Anterior cingulate cortex (tissue), 58 donors: ENCODE data around the gene MGAT5B.
"Not testable (repeated sequence)": the region's sequence is repeated elsewhere in the genome, so short reads cannot be mapped to it uniquely, and the experiment has no call there.

Experiments used
- DNase-seq, 58 donors: peaks; one replicate each; lab custom pipeline; 2025; lab: John Stamatoyannopoulos, UW

MGAT5B gene, protein sequence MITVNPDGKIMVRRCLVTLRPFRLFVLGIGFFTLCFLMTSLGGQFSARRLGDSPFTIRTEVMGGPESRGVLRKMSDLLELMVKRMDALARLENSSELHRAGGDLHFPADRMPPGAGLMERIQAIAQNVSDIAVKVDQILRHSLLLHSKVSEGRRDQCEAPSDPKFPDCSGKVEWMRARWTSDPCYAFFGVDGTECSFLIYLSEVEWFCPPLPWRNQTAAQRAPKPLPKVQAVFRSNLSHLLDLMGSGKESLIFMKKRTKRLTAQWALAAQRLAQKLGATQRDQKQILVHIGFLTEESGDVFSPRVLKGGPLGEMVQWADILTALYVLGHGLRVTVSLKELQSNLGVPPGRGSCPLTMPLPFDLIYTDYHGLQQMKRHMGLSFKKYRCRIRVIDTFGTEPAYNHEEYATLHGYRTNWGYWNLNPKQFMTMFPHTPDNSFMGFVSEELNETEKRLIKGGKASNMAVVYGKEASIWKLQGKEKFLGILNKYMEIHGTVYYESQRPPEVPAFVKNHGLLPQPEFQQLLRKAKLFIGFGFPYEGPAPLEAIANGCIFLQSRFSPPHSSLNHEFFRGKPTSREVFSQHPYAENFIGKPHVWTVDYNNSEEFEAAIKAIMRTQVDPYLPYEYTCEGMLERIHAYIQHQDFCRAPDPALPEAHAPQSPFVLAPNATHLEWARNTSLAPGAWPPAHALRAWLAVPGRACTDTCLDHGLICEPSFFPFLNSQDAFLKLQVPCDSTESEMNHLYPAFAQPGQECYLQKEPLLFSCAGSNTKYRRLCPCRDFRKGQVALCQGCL

DNA sequence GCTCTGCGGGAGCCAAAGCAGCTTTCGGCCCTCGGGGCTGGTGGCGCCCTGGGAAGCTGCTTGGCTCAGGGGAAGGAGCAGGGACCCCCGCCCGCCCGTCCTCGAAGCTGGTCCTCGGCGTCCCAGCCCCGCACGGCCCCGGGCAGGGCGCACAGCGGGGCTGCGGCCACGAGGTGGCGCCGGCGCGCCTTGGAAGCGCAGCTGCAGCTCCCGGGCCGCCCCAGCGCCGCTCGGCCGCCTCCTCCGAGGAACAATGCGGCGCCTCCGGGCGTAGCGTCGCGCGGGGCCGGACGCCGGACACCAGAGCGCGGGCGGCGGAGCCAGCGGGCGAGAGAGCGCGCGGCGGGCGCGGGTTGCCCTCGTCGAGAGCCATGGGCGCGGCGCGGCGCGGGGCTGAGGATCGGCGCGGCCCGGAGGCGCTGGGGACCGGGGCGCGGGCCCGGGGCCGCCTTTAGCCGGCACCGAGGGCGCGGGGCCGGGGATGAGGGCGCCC, at the start of gene MGAT5B:
MGAT5B (plus strand) TSS at position 229 of the 493 bp plus-strand sequence. CDS start 626 bp downstream, outside the sequence.
- DNase-seq = peak in 50 of 58 donors; percentile 10 to 76 (median 50)

GRCh38 chr17:76820039-76820438, 48.2 kb upstream of the MGAT5B start:
- DNase-seq = no peak

DNA sequence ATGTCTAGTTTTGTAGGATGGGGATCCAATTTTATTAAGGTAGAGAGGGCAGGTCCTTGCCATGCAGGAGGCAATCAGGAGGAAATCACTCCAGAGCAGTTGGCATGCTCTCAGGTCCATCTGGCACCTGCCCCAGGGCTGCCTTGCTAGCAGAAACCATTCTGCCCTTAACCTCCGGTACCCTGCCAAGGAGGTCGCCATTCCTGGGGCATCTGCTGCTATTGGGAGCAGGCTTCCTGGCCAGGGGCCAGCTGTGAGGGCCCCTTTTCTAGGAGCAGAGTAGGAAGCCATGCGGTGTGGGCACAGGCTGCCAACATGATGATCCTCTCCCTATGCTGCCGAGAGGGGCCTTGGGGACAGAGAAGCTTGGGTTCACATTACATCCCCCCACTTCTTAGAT, 47.6 kb upstream of the MGAT5B start:
- peak in 1 of 58 donors; percentile 22 for DNase-seq

GRCh38 chr17:76822184-76822778, 45.9 kb upstream of the MGAT5B start:
- DNase-seq = no peak

DNA sequence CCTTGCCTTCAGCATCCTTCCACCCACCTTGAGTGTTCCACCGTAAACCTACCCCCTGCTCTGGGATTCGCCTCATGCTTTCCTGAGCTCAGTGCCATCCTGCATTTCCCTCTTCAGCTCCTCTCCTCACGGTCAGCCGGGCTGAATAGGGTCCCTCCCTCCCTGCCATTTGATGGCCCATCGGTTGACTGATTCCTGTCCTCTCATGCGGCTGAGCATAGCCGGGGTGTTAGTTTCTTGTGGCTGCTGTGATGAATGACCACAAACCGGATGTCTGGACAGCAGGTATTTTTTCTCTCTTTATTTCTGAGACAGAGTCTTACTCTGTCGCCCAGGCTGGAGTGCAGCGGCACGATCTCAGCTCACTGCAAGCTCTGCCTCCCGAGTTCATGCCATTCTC, 44.1 kb upstream of the MGAT5B start:
- no peak for DNase-seq

- no peak for DNase-seq
Observed at GRCh38 chr17:76826330-76827068, 41.7 kb upstream of the MGAT5B start.

GRCh38 chr17:76827736-76828135, 40.5 kb upstream of the MGAT5B start:
- no peak for DNase-seq

GRCh38 chr17:76830987-76831715, 37.1 kb upstream of the MGAT5B start:
- DNase-seq = peak in 2 of 58 donors; percentile 10 to 24

- no peak for DNase-seq
Observed at GRCh38 chr17:76833034-76833644, 35.1 kb upstream of the MGAT5B start.

DNA sequence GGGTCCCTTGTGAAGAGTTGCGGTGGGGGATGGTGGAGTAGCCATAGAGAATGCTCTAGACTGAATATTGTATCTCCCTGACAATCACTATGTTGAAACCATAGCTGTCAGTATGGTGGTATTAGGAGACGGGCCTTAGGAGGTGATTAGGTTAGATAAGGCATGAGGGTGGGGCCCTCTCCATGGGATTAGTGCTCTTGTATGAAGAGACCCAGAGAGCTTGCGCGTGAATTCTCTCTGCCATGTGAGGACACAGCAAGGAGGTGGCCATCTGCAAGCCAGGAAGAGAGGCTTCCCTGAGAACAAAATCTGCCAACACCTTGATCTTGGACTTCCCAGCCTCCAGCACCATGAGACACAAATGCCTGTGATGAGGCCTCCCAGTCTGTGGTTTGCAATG, 34.5 kb upstream of the MGAT5B start:
- DNase-seq = no peak

DNA sequence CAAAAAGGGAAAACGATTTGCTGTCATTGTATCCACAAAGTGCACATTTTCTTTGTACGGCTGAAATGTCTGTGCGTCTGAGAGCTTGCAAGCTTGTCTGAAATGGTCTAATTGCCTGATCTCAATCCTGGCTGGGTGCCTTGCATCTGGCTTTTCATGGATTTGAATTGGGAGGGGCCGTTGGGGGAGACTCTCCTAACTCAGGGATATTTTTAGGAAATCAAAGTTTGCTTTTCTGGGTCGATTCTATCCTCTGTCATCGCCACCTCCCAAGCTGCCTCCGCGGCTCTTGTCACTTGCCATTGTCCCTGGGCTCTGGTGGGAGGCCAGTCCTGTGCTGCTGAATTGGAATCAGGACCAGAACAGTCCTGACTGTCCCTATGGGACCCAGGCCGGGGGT, 33.3 kb upstream of the MGAT5B start:
- peak in 13 of 58 donors; percentile 9 to 80 (median 29) for DNase-seq

- DNase-seq = no peak
Observed at GRCh38 chr17:76840443-76840767, 27.8 kb upstream of the MGAT5B start.

GRCh38 chr17:76840884-76841775, 27.1 kb upstream of the MGAT5B start:
- DNase-seq = no peak

- DNase-seq = no peak
Observed at GRCh38 chr17:76841776-76842405, 26.3 kb upstream of the MGAT5B start.

GRCh38 chr17:76843068-76843467, 25.1 kb upstream of the MGAT5B start:
- not testable (repeated sequence) for DNase-seq

DNA sequence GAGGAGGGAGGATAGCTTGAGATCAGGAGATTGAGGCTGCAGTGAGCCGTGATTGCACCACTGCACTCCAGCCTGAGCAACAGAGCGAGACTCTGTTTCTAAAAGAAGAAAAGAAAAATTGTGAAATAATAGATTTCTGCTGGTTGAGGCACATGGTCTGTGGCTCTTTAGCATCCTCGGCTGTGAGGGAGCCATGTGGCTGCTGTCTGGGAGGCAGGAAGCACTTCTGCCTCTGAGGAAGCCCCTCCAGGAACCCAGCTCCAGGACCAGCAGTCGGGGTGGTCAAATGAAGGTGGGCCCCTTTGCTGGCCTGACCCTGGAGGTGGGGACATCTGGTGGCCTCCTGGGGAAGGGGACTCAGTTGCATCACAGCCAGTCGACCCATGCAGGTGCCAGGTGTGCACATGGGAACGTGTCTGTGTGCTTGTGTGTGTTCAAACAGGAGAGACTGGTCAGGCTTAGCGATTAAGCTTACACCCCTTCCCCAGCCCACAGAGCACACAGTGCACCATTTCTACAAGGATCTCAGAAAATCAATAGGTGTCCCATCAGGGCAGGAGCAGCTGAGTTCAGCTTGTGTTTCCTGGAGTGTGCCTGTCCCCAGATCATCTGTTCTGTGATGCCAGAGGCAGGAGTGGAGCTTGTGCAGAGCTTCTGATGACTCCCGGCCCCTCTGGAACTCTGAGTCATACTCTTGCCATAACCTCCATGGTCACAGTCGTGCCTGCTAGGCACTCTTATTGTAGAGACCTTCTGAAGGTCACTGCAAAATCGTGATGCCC, 24.3 kb upstream of the MGAT5B start:
- no peak for DNase-seq

DNA sequence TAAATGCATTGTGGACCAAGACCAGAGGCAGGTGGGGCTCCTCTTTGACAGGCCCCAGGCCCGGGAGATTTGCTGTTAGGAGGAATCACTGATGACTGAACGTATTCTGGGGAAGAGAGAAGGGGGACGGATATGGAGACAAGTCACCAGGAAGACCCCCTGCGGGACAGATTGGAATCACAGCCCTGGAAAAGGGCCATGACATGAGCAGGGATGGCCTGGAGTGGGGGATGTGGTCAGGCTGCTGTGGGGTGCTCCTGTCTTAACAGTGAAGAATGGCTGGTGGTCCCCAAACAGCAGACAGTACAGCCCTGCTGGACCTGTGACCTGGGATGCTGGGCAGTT, 23.7 kb upstream of the MGAT5B start:
- peak in 1 of 58 donors; percentile 14 for DNase-seq
